NCI-H146 treated with DMSO at 0.1 percent for 48 hours (cell line): ENCODE data around the gene REC114.
"Not testable (repeated sequence)": the region's sequence is repeated elsewhere in the genome, so short reads cannot be mapped to it uniquely, and the experiment has no call there.

ENCODE experiments used
- DNase-seq: peaks from one replicate; lab custom pipeline; 2025; ENCODE audit not compliant: unreplicated experiment; lab: John Stamatoyannopoulos, UW

Gene REC114

DNA sequence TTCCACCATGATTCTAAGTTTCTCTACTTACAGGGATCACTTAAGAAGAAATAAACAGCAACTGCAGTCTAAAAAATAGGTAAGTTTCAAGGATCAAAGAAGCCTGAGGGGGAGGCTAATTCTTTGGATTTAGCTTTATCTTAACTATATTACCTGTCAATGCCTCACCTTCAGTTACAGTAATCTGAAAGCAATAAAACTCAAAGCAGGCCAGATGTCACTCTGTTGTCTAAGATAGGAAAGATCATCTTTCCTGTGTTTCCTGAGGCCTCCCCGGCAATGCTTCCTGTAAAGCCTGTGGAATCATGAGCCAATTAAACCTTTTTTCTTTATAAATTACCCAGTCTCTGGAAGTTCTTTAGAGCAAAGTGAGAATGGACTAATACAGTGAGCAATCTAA lies 130.1 kb downstream of the REC114 start:
- DNase-seq = no peak

DNA sequence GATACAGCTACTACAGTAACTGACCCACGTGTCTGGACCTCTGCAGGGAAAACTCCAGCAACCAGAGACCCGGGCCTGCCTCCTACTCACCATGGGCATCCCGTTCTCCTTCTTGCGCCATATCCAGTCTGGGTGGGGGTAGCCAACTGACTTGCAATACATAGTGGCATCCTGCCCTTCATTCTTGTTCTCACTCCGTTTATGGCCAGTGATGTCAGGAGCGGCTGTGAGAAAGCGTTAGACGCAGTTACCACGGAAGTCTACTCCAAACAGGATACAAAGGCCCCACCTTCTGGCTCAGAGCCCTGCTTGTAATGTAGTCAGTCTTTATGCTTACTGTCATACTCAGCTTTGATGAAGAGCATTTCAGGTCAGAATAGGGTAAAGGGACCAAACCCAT lies 130.6 kb downstream of the REC114 start:
- no peak for DNase-seq

DNA sequence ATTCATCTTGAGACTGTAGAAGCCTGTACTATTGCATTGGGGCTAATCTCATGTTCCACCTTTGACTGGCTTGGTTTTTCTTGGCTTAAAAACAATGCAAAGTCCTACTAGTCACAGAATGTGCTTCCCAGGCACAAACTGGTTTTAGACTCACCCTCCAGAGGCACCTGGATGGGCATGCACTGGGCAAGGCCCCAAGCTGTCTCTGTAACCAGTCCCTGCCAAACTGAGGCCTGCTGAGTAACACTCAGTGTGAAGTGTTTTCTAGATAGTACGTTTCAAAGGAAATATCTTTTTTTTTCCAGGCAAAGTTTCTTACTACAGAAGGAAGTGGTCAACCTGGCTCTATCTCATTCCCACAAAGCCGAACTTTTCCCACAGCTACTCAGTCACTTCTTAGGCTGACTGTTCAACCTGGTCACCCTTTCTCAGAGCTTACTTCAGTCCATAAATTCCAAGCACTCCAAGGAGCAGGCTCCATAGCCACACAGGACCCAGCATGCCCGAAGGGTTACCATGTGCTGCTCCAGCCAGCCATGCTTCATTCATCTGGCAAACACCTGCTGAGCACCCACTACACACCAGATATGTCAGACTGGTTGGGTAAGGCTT lies 132.8 kb downstream of the REC114 start:
- DNase-seq = no peak

DNA sequence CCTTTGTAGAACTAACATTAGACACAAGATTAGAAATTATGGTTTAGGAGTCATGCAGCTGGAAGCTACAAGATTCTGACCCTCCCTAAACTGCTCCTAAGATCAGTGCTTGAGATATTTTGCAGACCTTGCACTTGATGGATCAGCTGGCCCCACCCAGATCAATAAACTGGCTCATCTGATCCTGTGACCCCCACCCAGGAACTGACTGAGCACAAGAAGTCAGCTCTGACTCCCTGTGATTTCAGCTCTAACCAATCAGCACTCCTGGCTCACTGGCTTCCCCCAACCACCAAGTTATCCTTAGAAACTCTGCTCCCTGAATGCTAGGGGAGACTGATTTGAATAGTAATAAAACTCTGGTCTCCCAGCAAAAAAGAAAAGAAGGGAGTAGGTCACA lies 134.6 kb downstream of the REC114 start:
- not testable (repeated sequence) for DNase-seq

DNA sequence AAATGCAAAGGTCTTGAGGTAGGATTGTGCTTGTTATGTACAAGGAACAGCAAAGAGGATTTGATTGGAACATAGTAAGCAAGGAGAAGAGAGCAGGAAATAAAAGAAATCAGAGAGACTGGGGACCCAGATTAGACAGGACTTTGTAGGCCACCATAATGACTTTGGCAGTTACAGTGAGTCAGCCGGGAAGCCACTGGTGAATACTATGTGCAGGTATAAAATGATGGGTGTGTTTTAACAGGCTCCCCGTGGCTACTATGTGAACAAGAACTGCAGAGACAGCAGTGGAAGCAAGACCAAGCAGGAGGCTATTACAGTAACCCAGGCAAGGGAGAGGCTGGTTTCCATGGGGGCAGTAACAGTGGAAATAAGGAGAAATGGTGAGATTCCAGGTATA lies 135.1 kb downstream of the REC114 start:
- no peak for DNase-seq

DNA sequence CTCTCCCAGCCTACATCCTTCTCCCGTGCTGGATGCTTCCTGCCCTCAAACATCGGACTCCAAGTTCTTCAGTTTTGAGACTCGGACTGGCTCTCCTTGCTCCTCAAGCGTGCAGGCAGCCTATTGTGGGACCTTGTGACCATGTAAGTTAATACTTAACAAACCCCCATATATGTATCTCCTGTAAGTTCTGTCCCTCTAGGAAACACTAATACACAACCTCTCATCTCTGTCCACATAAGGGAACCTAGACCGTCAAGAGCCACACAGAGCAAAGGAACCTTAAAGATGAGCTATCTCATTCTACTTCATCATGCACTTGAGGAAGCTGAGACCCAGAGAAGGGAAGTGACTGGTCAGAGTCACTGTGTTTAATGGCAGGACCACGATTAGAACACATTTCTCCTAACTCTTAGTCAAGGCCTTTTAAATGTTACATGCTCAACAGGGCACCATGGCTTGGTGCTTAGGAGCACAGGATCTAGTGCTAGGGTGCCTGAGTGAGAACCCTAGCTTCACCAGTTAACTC lies 140.0 kb downstream of the REC114 start:
- no peak for DNase-seq

DNA sequence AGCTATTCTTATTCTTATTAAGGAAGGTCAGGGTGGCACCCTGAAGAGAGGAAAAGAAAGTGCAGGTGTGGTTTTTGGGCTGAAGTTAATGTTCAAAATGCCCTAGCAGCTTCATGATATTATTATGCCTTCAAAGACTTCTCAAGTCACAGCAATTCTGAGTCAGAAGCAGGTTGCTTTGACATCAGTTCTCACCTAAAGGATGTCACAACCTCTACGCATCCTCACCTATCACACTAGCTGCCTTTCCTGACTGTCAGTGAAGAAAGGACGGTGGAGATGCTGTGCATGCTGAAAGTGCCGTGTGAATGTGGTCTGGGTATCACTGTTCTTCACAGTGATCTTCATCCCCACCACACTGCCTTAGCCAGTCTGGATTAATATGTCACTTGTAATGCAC lies 140.6 kb downstream of the REC114 start:
- no peak for DNase-seq

DNA sequence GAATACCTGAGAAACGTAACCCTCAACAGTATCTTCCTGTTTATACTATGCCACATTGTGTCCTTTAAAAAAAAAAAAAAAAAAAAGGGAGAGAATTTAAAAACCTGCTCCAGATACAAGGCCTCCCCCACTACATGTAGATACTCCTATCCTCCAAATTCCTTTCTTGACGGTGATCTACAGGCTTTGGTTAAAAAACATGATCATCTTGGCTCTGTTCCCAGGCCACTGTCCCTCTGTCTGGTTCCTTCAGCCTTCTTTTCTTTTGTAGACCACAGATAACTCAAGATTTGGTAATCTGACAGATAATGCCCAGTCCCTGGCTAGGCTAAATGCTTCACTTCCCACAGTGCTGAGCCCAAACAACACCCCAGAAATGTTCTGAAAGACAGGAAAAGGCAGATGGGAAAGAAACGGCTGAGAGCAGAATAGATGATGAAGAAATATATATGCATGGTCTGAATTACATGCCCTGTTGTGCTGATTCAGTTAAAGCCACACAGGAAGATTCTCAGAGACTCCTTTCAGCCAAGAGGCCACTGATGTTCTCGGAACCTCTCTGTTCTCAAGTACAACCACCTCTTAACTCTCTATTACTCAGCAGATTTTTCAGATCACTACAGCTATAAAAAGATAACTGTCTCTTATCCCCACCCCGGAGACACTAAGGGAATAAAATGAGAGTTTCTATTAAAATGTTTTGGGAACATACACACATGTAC lies 141.9 kb downstream of the REC114 start:
- DNase-seq = no peak

DNA sequence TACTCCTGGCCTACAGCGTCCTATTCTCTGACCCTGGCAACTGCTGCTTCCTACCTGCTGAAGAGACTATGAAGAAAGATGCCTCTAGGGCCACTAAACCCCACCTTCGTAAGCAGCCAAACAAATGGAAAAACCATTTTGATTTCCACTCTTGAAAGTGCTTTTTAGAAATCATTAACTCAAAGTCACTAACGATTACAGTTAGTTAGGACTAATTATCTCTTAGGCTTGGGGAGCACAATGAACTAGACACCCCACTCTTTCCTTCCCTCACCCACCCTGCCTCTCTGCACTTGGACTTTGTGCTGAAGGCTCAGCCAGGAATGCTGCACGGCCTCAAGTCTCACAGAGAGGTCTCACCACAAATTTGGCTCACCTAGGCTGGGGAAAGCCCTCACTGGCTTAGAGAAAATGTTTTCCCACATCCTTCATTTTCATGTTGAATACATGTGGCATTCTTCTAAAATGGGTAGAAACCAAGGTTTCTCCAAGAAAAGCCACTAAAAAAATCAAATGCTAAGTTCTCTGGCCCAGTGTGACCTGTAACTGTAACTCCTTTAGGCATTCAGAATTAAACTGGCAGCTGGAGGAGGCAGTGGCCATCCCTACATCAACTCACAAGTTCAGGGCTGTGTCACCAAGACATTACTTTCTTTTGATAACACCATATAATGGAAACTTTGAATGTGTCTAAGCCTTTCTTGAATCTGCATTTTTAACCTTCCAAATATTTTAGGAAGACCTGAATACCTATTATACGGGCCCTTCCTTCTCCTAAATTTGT lies 143.1 kb downstream of the REC114 start:
- no peak for DNase-seq

DNA sequence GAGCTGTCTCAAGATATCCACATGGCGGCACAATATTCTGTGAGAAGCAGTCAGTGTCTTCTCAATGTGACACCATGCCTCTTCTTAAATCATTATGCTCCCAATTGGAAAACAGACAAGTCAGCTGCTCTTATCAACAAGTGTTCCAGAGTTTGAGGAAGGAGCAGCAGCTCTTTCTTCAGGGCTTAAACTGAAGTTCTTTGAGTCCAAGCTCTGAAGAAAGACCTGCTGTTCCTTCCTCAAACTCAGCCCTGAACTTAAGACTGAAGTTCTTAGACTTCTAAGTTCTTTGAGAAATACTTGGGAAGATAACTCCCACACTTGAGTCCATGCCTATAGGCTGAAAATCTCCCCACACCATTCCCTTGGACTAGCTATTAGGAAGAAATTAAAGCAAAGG lies 146.8 kb downstream of the REC114 start:
- no peak for DNase-seq

DNA sequence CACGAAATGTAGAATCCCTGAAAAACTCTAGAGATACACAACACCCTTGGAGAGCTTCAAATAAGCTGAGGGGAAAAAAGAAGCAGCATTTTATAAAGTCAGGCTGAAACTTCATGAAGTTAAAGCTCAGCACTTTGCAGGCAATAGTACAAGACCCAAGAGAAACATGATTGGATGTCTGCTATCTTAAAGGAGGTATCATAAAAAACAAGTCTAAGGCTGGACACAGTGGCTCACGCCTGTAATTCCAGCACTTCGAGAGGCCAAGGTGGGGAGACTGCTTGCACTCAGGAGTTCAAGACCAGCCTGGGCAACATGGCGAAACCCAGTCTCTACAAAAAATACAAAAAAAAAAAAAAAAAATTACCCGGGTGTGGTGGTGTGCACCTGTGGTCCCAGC lies 147.3 kb downstream of the REC114 start:
- no peak for DNase-seq

DNA sequence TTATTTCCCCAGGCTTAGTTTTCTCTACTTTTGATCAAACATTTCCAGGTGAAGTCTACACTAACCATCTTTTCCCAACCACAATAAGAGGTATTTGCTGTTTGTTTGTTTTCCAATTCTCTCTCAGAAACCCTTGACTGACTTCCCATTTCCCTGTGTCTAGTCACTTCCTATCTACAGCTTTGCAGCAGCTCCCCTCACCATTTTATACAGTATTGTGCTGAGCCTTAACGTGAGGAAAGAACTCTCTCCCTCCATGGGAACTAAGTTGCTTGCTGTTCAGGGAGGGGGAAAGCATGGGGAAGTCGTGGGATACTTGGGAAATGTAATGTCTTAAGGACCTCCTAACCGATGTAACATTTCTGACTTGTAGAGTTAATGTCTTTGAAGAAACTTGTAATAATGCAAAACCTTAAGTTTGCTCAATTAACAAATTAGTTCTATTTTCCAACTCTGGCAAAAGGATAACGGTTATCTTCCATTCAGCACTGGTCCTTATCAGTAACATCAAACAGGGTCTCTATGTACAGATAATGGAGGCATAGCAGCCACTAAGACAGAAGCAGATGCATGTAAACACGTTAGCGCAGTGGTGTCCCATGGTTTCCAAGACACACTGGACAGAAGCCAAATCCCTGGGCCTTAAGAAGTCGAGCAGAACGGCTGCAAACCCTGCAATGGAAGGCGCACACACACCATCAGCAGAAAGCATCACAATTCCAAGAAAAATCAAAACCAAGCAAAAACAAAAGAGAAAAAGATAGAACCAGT lies 150.5 kb downstream of the REC114 start:
- peak; percentile 45 for DNase-seq

DNA sequence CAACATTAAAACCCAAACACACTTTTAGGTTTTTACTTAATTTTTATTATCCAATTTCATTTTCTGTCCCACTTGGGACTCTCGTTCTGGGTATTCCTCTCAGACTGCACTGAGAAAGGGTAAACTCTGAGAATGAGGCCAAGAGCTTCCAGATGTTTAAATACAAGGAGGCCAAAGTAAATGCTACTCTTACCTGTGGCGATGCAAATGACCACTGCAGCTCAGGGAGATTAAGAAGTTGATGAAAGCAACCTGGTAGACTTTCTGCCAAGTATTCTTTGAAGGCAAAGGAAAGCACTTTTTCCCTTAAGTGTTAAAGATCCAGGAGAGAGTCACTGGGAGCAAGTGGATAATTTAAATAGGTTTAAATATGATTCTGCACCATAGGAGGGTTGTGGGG lies 151.1 kb downstream of the REC114 start:
- DNase-seq = no peak

DNA sequence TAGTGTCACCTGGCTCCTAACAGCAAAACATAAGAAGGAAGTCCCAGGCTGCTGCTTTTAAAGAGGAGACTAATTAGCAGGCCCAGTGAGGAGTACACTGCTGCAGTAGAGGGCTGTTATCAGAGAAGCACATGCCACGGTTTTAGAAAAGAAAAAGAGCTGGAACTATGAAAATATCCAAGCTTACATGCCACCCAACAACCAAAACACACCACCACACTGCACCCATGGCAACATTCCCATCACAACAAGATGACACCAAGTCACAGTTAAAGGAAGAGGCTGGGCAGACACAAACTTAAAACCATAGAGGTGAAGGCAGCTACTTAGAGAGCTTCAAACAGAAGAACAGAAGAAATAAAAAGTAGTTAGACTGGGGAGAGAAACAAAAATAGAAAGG lies 153.2 kb downstream of the REC114 start:
- DNase-seq = no peak

DNA sequence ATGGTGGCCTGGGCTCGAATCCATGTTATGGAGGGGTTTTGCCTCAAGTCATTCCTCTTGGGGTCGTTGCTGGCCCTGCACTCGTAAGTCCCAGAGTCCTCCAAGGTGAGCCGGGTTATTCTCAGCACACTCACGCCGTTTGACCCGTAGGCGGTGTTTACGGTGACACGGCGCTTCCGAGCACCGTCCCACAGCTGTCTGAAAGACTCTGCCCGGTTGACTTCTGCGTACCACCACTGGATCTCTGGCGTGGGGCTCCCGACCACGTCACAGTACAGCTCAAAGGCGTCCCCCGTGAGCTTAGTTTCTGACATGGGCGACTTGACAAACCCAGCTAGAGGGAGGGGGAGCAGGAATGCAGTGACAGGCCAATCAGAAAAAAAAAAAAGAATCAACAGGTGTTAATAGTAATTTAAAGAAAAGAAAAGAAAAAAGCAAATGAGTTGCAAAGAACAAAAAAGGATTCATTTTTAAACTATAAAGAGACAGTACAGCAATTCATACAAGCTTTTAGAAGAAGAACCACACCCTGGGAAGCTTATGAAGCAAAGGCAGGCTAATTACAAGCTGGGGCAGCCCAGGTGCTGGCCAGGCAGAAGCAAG lies 154.2 kb downstream of the REC114 start:
- no peak for DNase-seq

DNA sequence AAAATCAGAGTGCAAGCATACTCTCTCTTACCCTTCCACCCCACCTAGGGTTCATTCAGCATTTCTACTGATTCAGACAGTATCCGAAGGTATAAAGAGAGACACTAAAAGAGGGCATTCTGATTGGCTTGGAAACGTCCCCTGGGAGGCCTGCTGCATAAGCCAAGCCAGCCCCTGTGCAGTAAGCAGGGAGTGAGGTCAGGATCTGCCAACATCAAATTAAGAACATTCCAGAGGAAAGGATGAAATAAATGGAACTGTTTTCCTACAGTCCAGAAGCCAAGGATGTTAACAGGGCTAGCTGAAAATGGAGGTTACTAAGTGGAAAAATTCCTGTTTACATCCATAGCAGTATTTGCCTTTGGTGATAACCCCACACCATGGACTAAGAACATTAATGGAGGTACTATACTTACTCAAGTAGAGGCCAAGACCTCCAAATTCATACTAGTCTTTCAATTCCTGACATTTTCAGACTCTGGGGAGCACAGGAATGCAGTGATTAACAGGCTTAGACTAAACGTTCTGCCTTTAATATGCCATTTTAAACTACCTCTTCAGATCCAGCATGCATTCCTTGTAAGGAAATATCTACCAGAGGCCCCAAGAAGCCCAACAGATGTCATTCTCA lies 155.7 kb downstream of the REC114 start:
- DNase-seq = no peak

DNA sequence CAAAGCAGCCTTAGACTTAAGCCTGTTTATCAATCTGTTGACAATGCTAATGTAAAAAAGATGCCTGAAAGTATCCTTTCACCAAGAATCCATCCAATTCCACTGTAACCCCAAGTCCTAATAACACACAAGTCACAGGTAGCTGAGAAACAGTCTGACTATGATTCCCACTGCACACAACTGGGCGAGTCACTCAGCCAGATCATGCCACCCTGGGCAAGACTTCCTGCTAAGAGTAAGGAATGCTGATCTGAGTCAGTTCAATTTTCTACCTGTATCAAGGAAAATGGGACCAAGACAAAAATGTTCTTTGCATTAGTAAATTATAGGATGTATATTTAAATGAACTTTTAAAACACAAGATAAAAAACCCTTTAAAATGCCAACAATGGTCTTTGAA lies 157.0 kb downstream of the REC114 start:
- no peak for DNase-seq

DNA sequence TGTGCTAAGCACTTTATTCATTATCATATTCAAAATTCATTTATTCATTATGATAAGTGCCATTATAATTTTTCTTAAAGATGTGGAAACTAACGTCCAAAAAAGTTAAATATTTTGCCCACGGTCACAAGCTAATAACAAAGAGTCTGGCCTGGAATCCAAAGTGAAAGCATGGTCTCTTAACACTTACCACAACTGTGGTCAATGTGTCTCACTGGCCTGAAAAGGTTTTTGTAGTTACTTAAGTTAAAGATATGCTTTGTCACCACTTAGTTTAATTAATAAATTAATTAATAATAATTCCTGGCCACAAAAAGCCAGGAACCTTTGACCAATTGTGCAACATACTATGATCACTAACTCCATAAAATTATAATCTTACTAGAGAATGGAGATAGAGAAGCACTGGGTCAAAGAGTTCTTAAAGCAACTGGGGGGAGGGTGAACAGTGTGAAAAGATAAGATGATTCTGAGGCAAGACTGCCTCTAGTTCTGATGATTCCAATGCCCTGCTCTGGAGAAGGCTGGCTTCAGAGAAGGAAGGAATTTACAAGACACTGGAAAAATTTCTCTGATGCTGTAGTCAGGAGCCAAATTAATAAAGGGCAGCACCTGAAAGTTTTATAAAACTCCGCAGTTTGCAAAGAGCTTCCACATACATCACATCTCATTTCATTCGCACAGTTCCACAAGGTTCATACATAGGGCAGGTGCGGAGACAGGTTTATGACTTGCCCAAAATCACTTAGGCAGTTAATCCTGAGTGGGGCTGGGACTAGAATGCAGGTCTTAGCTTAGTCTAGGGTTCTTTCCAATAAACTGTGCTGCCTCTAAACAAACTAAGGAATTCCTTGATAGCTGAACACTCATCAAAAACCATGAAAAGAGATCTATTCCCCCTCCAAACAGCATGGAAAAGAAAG lies 157.7 kb downstream of the REC114 start:
- no peak for DNase-seq
